ENCODE results near the gene MYOM1. TPM values are rescaled to one million over a fixed set of nuclear protein-coding genes. Genes with fewer than 3 reads are reported as not detected.

Gene MYOM1
- total RNA-seq, 1 experiment from 2014 or later, result 0.07 TPM

DNA sequence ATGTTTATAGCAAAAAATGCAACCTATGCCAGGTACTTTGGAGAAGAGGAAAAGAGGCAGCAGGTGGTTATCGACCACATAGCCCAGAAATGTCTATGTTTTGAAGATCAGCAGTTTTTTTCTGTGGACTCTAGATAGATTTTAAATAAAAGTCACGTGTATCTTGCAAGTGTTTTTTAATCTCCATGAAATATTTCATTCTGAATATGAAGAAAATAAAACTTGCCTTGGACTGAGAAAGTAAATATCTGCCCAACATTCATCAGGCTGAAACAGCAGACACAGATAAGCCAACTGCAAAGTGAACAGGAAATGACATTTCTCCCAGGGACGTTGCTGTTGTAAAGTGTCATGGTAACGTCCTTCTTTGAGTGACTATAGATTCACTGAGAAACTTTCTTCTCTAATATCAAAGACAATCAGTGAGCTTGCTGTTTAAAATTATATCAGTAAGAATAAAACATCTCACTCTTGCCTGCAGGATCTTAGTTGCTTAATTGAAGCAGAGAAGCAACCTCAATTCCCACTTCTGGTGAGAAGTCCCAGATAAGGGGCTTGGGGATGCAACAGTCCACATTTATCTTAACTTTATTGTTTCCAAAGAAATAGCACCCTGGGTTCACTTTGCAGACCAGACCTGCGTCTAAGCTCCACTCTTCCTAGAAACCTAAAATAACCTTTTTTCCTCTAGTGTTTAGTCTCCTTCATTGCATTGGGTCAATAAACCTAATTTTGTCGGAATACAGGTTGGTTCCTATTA lies 6.3 kb downstream of the MYOM1 start:
- no TSS peak for BruUV-seq (replicated peaks)
- TF ChIP-seq, protein P1, sequence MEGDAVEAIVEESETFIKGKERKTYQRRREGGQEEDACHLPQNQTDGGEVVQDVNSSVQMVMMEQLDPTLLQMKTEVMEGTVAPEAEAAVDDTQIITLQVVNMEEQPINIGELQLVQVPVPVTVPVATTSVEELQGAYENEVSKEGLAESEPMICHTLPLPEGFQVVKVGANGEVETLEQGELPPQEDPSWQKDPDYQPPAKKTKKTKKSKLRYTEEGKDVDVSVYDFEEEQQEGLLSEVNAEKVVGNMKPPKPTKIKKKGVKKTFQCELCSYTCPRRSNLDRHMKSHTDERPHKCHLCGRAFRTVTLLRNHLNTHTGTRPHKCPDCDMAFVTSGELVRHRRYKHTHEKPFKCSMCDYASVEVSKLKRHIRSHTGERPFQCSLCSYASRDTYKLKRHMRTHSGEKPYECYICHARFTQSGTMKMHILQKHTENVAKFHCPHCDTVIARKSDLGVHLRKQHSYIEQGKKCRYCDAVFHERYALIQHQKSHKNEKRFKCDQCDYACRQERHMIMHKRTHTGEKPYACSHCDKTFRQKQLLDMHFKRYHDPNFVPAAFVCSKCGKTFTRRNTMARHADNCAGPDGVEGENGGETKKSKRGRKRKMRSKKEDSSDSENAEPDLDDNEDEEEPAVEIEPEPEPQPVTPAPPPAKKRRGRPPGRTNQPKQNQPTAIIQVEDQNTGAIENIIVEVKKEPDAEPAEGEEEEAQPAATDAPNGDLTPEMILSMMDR (conservative IDR thresholded peaks at IDR 0.05; ENCODE audit: low read depth, low read length), result no peak
- no peak for TF ChIP-seq EZH2 (IDR thresholded peaks at IDR 0.05; ENCODE audit: low read length, unreplicated experiment)
- TF ChIP-seq EZH2phosphoT487 (IDR thresholded peaks at IDR 0.05; ENCODE audit: borderline replicate concordance, low read length), result no peak
- Histone ChIP-seq H3K27ac (ENCODE audit: low read length) (no peak overlapping the region), H3K9me3 (ENCODE audit: low read length) (no peaks in the 10 kb centered on the region), H3K36me3 (ENCODE audit: low read depth, low read length) (no peaks in the 10 kb centered on the region), H3K9me2 (replicated peaks; ENCODE audit: low read length) (0 out of 2 replicates have a peak, but pooled peaks cover 5% of the 10 kb centered on the region), H3K4me1 (ENCODE audit: insufficient read depth, low read length) (peaks cover 39% of the 10 kb centered on the region), H2AFZ (ENCODE audit: low read length) (no peak overlapping the region), H3K9ac (ENCODE audit: low read length) (no peak overlapping the region), H3K4me2 (ENCODE audit: low read length) (no peak overlapping the region), H3K4me3 (ENCODE audit: low read length) (no peak overlapping the region), H3K79me2 (ENCODE audit: low read length) (no peaks in the 10 kb centered on the region), H3K27me3 (ENCODE audit: low read length) (no peaks in the 10 kb centered on the region), H3F3A (ENCODE audit: low read length, unreplicated experiment) (no peaks in the 10 kb centered on the region), H4K20me1 (ENCODE audit: low read length) (no peaks in the 10 kb centered on the region)
- DNase-seq, result no peak
- ChIA-PET CTCF (no interaction called here), POLR2A (ENCODE audit: unreplicated experiment) (no interaction called here)
- no peak for ATAC-seq
- intact Hi-C loops (cut with micrococcal nuclease), result no loop called here

DNA sequence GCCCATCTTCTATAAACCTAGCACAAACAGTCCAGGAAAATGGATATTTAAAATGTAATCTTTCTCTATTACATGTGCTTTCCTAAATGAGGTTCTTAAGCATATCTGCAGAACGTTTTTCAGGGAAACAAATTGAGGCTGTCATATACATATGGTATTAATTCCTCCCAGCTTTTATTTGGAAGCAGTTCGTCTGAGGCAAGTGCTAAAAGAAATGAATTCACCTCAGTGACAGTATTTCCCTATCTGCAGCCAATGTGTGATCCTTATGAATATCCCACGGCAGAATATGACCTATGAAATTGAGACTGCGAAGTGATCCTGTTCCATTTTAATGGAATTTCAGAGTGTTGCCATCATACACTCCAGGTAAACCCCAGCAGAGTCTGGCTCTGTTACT lies 7.1 kb downstream of the MYOM1 start:
- intact Hi-C loops (cut with micrococcal nuclease), result no loop called here
- CTCF ChIA-PET, result no interaction called here

More for the DNA sequence above, 7.1 kb downstream of the MYOM1 start:
- H3K9ac ChIP-seq (ENCODE audit: low read length), result no peak overlapping the region
- TF ChIP-seq EZH2phosphoT487 (IDR thresholded peaks at IDR 0.05; ENCODE audit: borderline replicate concordance, low read length) (no peak), EZH2 (IDR thresholded peaks at IDR 0.05; ENCODE audit: low read length, unreplicated experiment) (no peak)
- TF ChIP-seq, protein P1 (conservative IDR thresholded peaks at IDR 0.05; ENCODE audit: low read depth, low read length), result no peak
- H3K79me2 ChIP-seq (ENCODE audit: low read length), result no peaks in the 10 kb centered on the region
- no peaks in the 10 kb centered on the region for H3K9me3 ChIP-seq (ENCODE audit: low read length)
- H3K4me2 ChIP-seq (ENCODE audit: low read length), result no peak overlapping the region
- H3K9me2 ChIP-seq (replicated peaks; ENCODE audit: low read length), result 0 out of 2 replicates have a peak, but pooled peaks cover 5% of the 10 kb centered on the region
- no peak for DNase-seq
- no peaks in the 10 kb centered on the region for H4K20me1 ChIP-seq (ENCODE audit: low read length)
- no peaks in the 10 kb centered on the region for H3K27me3 ChIP-seq (ENCODE audit: low read length)
- H3K36me3 ChIP-seq (ENCODE audit: low read depth, low read length), result no peaks in the 10 kb centered on the region
- H3F3A ChIP-seq (ENCODE audit: low read length, unreplicated experiment), result no peaks in the 10 kb centered on the region
- ATAC-seq, result no peak
- BruUV-seq (replicated peaks), result no TSS peak
- POLR2A ChIA-PET (ENCODE audit: unreplicated experiment), result no interaction called here
- H3K4me3 ChIP-seq (ENCODE audit: low read length), result no peak overlapping the region
- H3K27ac ChIP-seq (ENCODE audit: low read length), result no peak overlapping the region
- H2AFZ ChIP-seq (ENCODE audit: low read length), result no peak overlapping the region
- peaks cover 37% of the 10 kb centered on the region for H3K4me1 ChIP-seq (ENCODE audit: insufficient read depth, low read length)
